Ramos (cell line): ENCODE data around the gene CERS2.

ENCODE experiments used
- in situ Hi-C: fragments of 300-500 bp; cut with MboI; formaldehyde crosslinking; loops from one replicate; pipeline ENCODE4 v1.14.3; 2022; ENCODE audit warnings: low sequenced_read_pairs; ENCODE audit not compliant: unreplicated experiment

Gene CERS2

GRCh38 chr1:150927624-150928023, 47.0 kb downstream of the CERS2 start:
- in situ Hi-C loops: no loop called here

- in situ Hi-C loops: no loop called here
These were observed 48.4 kb downstream of the CERS2 start, which contains the start of gene SETDB1 for GRCh38 chr1:150926097-150926741. Gene SETDB1, plus strand, starts transcription at chr1:150926363. Its CDS starts 1,352 bp downstream, at chr1:150927715.

- in situ Hi-C loops: no loop called here
These were observed 49.6 kb downstream of the CERS2 start for GRCh38 chr1:150925080-150925479.

- in situ Hi-C loops: no loop called here
These were observed 52.1 kb downstream of the CERS2 start for GRCh38 chr1:150922519-150922975.

- in situ Hi-C loops: no loop called here
These were observed 57.2 kb downstream of the CERS2 start for GRCh38 chr1:150917387-150917786.
